HG02884 (cell line): ENCODE results near the gene DUS3L.

Experiments
- ATAC-seq: cut with Tn5 transposase; IDR thresholded peaks from one replicate; pipeline ENCODE4 v1.9.1; 2021; ENCODE audit warnings: mild to moderate bottlenecking, moderate library complexity; ENCODE audit not compliant: unreplicated experiment

DUS3L gene

DNA sequence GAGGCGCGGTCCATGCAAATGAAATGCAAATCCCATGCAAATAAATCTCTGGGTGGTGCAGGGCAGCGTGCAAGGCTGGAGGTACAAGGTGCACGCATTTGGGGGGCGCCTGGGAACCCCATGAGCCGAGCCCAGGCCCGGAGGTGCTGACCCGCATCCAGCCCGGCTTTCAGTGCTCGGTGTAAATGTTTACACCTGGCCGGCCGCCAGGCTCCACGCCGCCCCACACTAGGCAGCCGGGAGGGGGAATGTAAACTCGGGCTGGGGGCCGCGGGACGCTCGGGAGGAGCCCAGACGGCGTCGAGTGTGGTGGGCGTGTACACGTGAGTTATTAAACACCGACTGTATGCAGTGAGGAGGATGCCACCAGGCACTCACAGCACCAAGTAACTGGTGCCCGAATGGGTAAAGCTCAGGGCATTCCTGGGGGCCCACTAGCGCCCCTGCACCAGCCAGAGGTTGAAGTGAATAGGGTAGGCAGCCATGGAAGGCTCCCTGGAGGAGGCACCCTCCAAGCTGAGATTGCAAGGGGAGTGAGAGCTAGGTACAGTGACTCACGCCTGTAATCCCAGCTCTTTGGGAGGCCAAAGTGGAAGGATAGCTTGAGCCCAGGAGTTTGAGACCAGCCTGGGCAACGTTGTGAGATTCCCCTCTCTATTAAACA lies 31.4 kb upstream of the DUS3L start:
- ATAC-seq: no peak

- ATAC-seq: no peak
Measured at GRCh38 chr19:5821521-5822180, 30.7 kb upstream of the DUS3L start.

DNA sequence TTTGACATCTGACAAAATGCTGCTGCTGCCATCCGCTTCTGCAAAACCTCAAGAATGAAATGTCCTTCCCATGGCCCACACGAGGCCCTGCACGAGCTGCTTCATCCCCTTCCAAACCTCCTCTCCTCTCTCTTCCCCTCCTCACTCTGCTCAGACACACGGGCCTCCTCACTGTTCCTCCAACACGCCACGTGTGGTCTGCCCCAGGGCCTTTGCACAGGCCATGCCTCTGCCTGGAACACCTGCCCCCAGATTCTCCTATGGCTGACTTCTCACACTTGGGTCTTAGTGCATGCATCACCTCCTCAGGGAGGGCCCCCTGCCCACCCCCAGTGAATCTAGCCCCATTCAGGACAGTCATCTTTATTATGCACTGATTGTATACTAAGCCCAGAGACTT lies 29.8 kb upstream of the DUS3L start:
- no peak for ATAC-seq

DNA sequence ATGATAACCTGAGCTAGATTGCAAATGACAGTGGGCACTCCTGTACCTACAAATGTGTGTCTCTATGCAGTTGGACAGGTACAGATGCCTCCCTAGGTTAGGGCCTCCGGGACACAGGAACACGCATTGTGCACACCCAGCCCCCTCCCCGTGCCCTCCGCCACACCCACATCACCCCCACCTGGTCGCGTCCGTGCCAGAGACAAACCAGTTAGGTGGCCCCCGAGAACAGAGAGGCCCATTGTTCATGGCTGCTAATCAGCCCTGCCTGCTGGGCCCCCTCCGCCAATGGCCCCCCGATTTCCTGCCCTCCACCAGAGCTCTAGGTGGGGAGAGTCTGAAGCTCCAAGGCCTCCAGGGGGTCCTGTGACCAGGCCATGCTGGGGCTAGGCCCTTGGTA lies 27.6 kb upstream of the DUS3L start:
- no peak for ATAC-seq

DNA sequence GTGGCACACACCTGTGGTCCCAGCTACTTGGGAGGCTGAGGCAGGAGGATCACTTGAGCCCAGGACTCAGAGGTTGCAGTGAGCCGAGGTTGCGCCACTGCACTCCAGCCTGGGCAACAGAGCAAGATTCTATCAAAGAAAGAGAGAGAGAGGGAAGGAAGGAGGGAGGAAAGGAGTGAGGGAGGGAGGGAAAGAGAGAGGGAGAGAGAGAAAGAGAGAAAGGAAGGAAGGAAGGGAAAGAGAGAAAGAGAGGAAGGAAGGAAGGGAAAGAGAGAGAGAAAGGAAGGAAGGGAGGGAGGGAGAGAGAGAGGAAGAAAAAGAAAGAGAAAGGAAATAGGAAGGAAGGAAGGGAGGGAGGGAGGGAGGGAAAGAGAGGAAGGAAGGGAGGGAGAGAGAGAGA lies 26.3 kb upstream of the DUS3L start:
- no peak for ATAC-seq

DNA sequence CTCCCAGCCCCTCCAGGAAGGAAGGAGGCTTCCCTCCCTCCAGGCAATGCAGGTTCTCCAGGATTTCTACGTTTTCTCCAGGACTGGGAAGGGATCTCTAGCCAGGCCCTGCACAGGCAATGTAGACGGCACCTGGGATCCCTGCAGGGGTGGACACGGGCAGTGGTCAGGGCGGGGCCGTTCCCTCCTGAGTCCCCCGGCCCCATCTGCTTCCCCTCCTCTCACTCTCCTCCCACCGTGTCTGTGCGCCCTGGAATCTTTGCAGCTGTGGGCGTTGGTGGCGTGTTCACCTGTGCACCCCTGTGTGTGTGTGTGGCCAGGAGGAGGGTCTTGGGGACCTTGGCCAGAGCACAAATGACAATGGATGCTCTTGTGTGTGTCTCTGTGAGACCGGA lies 23.9 kb upstream of the DUS3L start:
- ATAC-seq: no peak

DNA sequence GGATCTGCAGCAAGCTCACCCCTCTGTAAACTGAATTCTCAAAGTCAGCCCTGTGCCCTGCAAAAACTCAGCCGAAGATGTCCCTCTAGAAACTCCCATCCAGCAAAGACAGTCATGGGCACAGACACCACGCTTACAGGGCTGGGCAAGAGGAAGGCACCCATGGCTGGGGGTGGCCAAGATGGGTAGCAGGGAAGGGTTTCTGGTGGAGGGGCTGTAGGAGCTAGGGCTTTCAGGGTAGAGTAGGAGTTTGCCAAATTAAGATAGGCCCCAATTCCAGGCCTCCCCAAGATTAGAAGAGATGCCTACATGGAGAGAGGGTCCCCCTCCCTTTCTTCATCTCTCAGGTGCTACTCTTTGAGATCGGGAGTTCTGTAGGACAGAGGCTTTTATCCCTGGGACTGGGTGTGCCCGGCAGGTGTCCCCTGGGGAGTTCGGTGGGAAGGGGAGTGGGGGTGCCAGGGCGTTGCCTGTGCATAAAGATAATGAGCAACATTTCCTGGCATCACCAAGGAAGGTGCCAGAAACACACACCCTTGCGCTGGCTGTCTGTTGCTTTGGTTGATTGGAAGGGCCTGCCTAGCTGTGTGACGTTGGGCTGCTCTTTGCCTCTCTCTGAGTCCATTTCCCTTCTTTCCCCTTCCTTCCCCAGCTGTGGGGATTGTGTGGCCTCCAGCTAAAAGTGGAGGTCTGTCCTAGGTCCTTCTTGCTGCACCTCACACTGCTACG lies 23.3 kb upstream of the DUS3L start:
- ATAC-seq: no peak

DNA sequence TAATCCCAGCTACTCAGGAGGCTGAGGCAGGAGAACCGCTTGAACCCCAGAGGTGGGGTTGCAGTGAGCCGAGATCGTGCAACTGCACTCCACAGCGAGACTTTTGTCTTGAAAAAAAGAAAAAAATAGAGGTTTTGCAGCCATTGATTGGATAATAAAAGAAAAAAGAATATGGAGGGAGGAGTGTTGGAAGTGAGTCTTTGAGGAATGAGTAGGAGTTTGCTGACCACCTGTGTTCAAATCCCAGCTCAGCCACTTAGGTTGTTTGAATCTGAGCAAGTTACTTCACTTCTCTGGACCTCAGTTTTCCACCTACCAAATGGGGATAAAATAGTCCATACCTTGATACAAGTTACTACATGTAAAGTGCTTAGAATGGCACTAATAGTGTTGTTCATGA lies 20.2 kb upstream of the DUS3L start:
- no peak for ATAC-seq

- ATAC-seq: no peak
Measured at GRCh38 chr19:5809469-5809868, 18.5 kb upstream of the DUS3L start.

GRCh38 chr19:5809053-5809452 lies 18.1 kb upstream of the DUS3L start:
- no peak for ATAC-seq

DNA sequence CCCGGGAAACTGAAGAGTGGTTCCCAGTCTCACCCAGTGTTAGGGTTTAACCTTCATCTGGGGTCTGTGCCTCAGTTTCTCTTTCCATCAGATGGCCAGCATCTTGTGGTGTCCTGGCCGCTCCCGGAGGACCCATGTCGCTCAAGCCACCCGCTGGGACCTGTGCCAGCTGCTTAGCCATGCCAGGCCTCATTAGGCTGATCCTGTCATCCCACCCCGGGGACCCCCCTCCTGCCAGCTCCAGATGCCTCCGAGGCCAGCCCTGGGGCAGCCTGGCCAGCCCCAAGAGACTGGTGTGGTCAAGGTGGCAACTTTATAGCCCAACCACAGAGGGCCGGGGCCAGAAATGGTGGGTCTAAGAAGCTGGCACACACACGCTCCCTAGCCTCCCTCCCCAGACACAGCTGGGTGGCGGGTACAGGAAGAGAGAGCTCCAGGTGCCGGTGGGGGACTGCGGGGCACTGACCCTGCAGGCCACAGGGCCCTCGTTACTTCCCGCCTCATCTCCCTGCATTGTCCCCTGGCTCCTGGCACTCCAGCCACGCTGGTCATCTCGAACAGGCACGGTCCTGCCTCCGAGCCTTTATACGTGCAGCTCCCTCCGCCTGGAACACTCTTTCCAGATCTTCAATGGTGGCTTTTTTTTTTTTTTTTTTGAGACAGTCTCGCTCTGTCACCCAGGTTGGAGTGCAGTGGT lies 17.3 kb upstream of the DUS3L start:
- no peak for ATAC-seq

GRCh38 chr19:5806905-5807304 lies 15.9 kb upstream of the DUS3L start:
- ATAC-seq: no peak

DNA sequence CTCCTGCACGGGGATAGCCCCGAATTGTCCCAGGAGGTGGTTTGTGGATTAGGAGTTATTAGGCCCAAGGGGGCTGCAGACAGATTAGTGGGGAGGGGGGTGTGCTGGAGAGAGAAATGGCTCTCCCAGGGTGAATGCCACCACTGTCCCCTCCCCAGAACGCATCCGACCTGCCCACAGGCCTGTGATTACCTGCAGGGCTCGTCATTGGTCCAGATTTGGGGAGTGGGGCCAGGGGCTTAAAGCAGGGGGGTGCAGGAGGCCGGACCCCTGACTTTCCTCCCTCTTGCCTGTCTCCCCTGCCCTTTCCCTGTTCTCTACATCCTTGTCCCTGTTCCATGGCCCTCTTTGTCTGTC lies 15.1 kb upstream of the DUS3L start:
- ATAC-seq: no peak

GRCh38 chr19:5805462-5806132 lies 14.6 kb upstream of the DUS3L start:
- no peak for ATAC-seq

DNA sequence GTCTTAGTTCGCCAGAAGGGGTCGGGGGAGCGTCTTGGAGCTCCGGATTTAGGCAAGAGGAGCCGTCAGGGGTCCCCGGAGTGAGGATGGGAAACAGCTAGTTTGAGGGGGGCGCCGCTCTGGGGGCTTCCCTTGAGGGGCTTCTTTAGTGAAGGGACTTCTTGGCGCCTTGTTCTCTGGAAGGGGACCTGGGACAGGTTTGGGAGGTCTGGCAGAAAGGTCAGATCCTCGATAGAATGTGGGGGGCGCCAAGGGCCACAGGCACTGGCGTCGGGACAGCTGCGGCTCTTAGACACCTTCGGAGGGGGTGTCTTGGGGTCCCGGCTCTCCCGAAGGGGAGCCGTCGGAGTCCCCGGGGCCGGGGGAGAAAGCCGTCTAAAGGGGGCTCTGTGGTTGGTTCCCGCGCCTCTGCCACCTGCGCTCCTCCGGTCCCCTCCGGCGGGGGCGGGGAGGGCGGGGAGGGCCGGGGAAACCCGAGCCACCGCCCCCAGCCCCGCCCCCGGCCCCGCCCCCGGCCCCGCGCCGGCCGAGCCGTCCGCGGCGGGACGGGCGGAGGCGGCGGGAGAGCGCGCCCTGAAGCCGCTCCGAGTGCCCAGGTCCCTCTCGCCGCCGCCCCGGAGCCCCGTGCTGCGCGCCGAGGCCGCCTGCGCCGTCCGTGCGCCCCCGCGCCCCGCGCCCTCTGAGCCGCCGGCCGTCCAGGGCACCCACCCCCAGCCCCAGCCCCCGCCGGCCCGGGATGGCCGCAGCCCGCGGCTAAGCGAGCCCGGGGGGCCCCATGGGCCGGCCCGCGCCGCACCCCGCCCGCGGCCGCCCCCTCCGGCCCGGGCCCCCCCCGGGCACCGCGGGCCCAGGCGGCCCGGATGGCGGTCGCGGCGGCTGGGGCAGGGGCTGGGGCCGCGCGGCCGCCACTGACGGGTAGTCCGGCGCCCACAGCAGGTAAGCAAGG lies 13.8 kb upstream of the DUS3L start, which contains the start of gene NRTN:
TSS of gene NRTN (plus strand) at position 552 of the 946 bp plus-strand sequence. CDS start 19,099 bp downstream, outside the sequence.
- ATAC-seq: no peak

DNA sequence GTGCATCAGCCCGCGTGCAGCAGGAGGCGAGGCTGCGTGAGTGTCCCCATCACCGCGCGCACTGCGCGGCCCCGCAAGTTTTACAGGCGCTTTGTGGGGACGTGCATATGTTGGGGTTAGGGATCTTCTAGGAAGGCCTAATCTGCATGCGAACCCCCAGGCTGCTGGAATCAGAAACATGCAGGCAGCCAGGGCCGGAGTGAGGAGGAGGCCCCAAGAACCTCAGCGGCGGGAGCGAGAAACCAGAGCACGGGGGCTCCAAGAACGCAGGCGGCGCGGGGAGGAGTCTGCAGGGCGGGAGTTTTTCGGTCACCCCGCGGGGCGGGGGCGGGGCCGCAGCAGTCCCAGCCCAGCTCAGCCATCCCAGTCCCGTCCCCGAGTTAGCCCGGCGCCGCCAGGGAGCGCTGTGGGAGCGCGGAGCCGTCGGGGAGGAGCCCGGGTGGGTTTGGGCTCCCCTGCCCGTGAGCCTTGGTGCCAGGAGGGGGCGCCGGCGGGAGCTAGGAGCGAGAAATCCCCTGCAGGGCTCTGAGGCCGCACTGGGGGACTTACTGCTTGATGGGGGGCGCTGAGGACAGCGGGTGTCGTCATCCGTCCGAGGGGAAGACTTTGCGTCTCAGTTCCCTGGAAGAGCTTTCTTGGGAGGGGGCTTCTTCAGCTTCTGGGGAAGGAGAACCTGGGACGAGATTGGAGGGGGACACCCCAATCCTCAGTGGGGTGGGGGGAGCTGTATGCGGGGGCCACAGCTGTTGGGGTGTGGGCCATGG lies 13.0 kb upstream of the DUS3L start:
- ATAC-seq: no peak

GRCh38 chr19:5803441-5803751 lies 12.4 kb upstream of the DUS3L start:
- ATAC-seq: no peak

DNA sequence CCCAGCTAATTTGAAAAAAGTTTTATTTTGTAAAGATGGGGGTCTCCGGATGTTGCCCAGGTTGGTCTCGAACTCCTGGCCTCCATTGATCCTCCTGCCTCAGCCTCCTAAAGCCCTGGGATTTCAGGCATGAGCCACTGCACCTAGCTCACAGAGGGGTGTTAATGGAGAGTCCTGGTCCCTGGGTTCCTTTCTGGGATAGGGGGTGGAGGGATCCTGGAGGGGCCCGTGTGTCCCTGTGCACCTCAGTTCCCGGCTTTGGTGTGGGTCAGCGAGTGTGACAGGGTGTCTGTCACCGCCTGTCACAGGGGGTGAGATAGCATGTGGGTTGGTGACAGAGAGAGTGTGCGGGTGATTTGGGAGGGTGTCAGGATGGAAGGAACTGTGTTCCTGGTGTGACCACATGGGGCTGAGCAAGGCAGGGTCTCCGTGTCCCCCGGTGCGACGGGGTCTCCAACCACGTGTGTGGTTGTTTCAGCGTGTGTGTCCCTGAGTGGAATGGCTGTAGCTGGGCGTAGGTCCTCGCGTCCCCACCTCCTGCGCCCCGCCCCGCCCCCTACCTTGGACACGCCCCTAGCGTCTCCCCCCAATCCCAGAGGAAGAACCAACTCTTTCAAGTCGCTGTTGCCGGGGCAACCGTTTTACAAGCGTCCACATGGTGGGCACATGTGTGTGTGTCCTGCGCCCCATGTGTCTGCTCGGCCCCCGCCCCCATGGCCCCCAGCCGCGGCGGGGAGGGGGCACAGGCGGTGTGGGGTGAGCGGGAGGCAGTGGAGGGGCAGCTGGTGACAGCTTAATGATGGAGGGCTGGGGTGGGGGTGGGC lies 11.0 kb upstream of the DUS3L start:
- no peak for ATAC-seq
